H1 (cell line): ENCODE results near the gene F5.

Source experiments
- HDAC2 ChIP-seq, 2 experiments: fragments of 300-600 bp in 1 of 2; sonication (generic) in 1 of 2; IDR thresholded peaks; 2 replicates each; pipeline ENCODE4 v1.6.1; 2011 to 2012; ENCODE audit warnings: low read depth in 2 of 2, low read length in 2 of 2, mild to moderate bottlenecking in 2 of 2, moderate library complexity in 2 of 2, borderline replicate concordance in 1 of 2, inconsistent platforms in 1 of 2
- NRF1 ChIP-seq: IDR thresholded peaks from 2 replicates; pipeline ENCODE4 v1.6.1; 2011; ENCODE audit warnings: mild to moderate bottlenecking, low read depth, low read length, improper control_type of control experiment
- SIN3A ChIP-seq, 2 experiments: IDR thresholded peaks in 1 of 2; conservative IDR thresholded peaks in 1 of 2; 2 replicates each; pipeline ENCODE4 v1.6.1; 2011 to 2012; ENCODE audit warnings: low read length in 2 of 2, improper control_type of control experiment in 1 of 2, low read depth in 1 of 2, mild to moderate bottlenecking in 1 of 2
- SP2 ChIP-seq: IDR thresholded peaks from 2 replicates; pipeline ENCODE4 v1.6.1; 2012; ENCODE audit warnings: mild to moderate bottlenecking, low read length, inconsistent platforms
- TAF1 ChIP-seq: IDR thresholded peaks from 2 replicates; pipeline ENCODE4 v1.6.1; 2011; ENCODE audit warnings: mild to moderate bottlenecking, low read depth, low read length

GRCh38 chr1:169507413-169507812 lies 78.9 kb downstream of the F5 start:
- no peak for TF ChIP-seq TAF1
- no peak for TF ChIP-seq SP2
- no peak for TF ChIP-seq NRF1
- TF ChIP-seq HDAC2 (IDR thresholded peaks at IDR 0.05; ENCODE audit: borderline replicate concordance in 1 of 2, low read depth in 2 of 2, low read length in 2 of 2), result no peak
- TF ChIP-seq SIN3A (conservative IDR thresholded peaks at IDR 0.05 in 1 of 2, IDR thresholded peaks at IDR 0.05 in 1 of 2; ENCODE audit: low read depth in 1 of 2, low read length in 2 of 2), result no peak
